Measurements from ENCODE around the gene CARMIL3. TPM values are rescaled to one million over a fixed set of nuclear protein-coding genes. Genes with fewer than 3 reads are reported as not detected.

CARMIL3 gene
- total and polyA plus RNA-seq, 2 of the 4 experiments (the other 2 are of a cell fraction): under 0.01 TPM; not detected in 1

GRCh38 chr14:24079491-24080141, 27.8 kb downstream of the CARMIL3 start:
- H3K9me1 ChIP-seq (ENCODE audit: insufficient read depth, low read length): no peaks in the 10 kb centered on the region
- H3K27ac ChIP-seq (ENCODE audit: insufficient read depth, low read length): no peak overlapping the region
- no peak overlapping the region for H2BK15ac ChIP-seq (ENCODE audit: low read depth, low read length)
- H4K8ac ChIP-seq (ENCODE audit: low read depth in 2 of 2, low read length in 2 of 2): no peak overlapping the region
- POLR2A ChIA-PET (ENCODE audit: unreplicated experiment): no interaction called here
- H2BK120ac ChIP-seq (ENCODE audit: low read depth, low read length): no peak overlapping the region
- no peaks in the 10 kb centered on the region; the same call in 1 of the 2 replicates for H4K20me1 ChIP-seq (ENCODE audit: insufficient read depth, low read length)
- 20% methylated on average over 2 of the region's 9 CpGs; no CpG with 5 or more reads in 1 of the 2 experiments for WGBS, 2 experiments (ENCODE audit: extremely low coverage in 2 of 2, insufficient read length in 1 of 2)
- H3K79me1 ChIP-seq (ENCODE audit: low read depth in 1 of 2, low read length in 2 of 2): no peaks in the 10 kb centered on the region
- no peak for ATAC-seq (ENCODE audit: low read depth)
- no peak for TF ChIP-seq BHLHE40 (IDR thresholded peaks at IDR 0.05; ENCODE audit: low read depth, low read length)
- TF ChIP-seq RAD21 (IDR thresholded peaks at IDR 0.05; ENCODE audit: low read length): no peak
- no peak for TF ChIP-seq SMC3 (IDR thresholded peaks at IDR 0.05; ENCODE audit: low read depth, low read length)
- H3K9ac ChIP-seq (ENCODE audit: low read depth, low read length): no peak overlapping the region
- H4K5ac ChIP-seq (ENCODE audit: low read depth, low read length): no peak overlapping the region
- no peak overlapping the region for H2AFZ ChIP-seq (replicated peaks; ENCODE audit: low read length, poor library complexity)
- H4K91ac ChIP-seq (ENCODE audit: insufficient read depth, low read depth, low read length): no peak overlapping the region
- no peak overlapping the region for H3K4ac ChIP-seq (ENCODE audit: low read depth, low read length)
- H3K14ac ChIP-seq (replicated peaks; ENCODE audit: low read depth, low read length): no peak overlapping the region
- no peak overlapping the region for H3K23ac ChIP-seq (ENCODE audit: low read depth, low read length)
- no peaks in the 10 kb centered on the region for H3K36me3 ChIP-seq (ENCODE audit: control insufficient read depth, insufficient read depth, low read length)
- dilution Hi-C loops (cut with HindIII; ENCODE audit: low sequenced_read_pairs, unreplicated experiment): no loop called here
- BruUV-seq (replicated peaks): no TSS peak
- no peak overlapping the region for H3K18ac ChIP-seq (ENCODE audit: low read depth, low read length)
- no peak overlapping the region for H2AK5ac ChIP-seq (ENCODE audit: low read depth, low read length)
- peaks cover 93% of the 10 kb centered on the region for H3K27me3 ChIP-seq (ENCODE audit: control insufficient read depth, insufficient read depth, low read length)
- no peaks in the 10 kb centered on the region for H3K9me3 ChIP-seq (ENCODE audit: control insufficient read depth, insufficient read depth, low read length)
- H2BK20ac ChIP-seq (ENCODE audit: low read depth, low read length): no peak overlapping the region
- CTCF ChIA-PET: interaction anchor here (1.0 to 1.5 kb wide), 3 partner anchors 22 to 29 kb away, joined by 3 to 5 read pairs (median 3); no protein-coding TSS in a partner anchor
- H3K4me1 ChIP-seq (ENCODE audit: control insufficient read depth, insufficient read depth, low read length): peaks cover 2% of the 10 kb centered on the region; the same call in 1 of the 2 replicates
- intact Hi-C loops (cut with micrococcal nuclease): no loop called here
- no peak overlapping the region for H3K4me3 ChIP-seq (ENCODE audit: insufficient read depth, low read depth, low read length)
- H3K4me2 ChIP-seq (ENCODE audit: low read depth, low read length): no peak overlapping the region
- in situ Hi-C loops (cut with MboI; ENCODE audit: low sequenced_read_pairs): no loop called here
- no peak overlapping the region for H3K56ac ChIP-seq (ENCODE audit: extremely low read depth, insufficient read depth, low read length)
- H2AK9ac ChIP-seq (replicated peaks; ENCODE audit: low read depth, low read length, poor library complexity): no peak overlapping the region
- H2BK5ac ChIP-seq (ENCODE audit: low read depth, low read length, poor library complexity, severe bottlenecking): no peak overlapping the region
- no peak for DNase-seq

Measured in IMR-90 (cell line).